ENCODE measurements around the gene BCAT1. TPM values are rescaled to one million over a fixed set of nuclear protein-coding genes. Genes with fewer than 3 reads are reported as not detected.

BCAT1 gene
- total and polyA plus RNA-seq, 2 experiments from 2014 or later, result 60.6 to 72.1 TPM

DNA sequence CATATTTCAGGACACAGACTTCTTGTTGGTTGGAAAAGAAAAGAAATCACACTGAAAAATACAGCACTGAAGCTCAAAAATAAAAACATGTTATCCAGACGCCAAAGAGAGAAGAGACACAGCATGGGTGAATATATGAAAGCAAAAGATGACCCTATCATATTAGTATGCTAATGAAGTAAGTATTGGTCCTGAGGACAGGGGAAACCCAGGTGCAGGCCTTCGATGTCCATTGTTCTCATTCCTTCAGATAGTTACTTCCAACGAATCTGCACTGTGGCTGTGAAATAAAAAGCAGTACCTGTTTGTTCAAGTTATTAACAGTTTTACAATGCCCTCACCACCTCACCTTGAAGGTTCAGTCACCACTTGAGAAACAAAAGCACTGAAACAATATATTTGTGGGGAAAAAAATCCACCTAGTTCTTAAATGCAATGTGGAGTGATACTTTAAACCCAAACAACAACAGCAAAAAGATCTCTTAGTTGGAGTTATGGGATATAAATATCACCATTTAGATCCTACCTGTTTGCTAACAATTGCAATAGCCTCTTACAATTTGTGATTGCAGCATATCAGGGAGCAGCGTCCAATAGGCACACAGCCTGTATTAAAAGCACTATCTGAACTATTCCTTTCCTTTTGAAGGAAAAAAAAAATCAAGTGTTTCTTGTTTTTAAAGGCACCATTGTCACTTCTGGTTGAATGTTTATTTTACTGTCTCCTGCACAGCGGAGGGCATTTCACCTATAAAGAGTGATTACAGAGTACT is 188.1 kb downstream of the BCAT1 start:
- H4K20me1 ChIP-seq (ENCODE audit: insufficient read depth), result no peaks in the 10 kb centered on the region
- H3K27me3 ChIP-seq (replicated peaks; ENCODE audit: insufficient read depth), result 0 out of 2 replicates have a peak, but pooled peaks cover 33% of the 10 kb centered on the region
- H3F3A ChIP-seq (ENCODE audit: insufficient read depth), result no peaks in the 10 kb centered on the region; the same call in 1 of the 2 replicates
- no peaks in the 10 kb centered on the region for H3K9me2 ChIP-seq (ENCODE audit: insufficient read depth)
- H3K9me3 ChIP-seq (ENCODE audit: low read depth), result no peaks in the 10 kb centered on the region
- H3K36me3 ChIP-seq (ENCODE audit: low read depth), result no peaks in the 10 kb centered on the region
- no peak overlapping the region for H3K27ac ChIP-seq
- no peak overlapping the region for H2AFZ ChIP-seq
- H3K4me3 ChIP-seq, result no peak overlapping the region
- no peaks in the 10 kb centered on the region for H3K4me1 ChIP-seq (ENCODE audit: insufficient read depth)
- DNase-seq, result no peak
- no peaks in the 10 kb centered on the region for H3K79me2 ChIP-seq (ENCODE audit: insufficient read depth)
- WGBS, 2 experiments (ENCODE audit: low coverage in 1 of 2, low lambda C conversion rate in 2 of 2, missing lambda C conversion rate in 2 of 2), result 43 to 57% methylated on average over 5 of the region's 5 CpGs
- no peak overlapping the region for H3K9ac ChIP-seq
- TF ChIP-seq EZH2phosphoT487 (IDR thresholded peaks at IDR 0.05; ENCODE audit: insufficient read depth, low read depth) (no peak), EZH2 (IDR thresholded peaks at IDR 0.05; ENCODE audit: insufficient read depth, poor library complexity, severe bottlenecking) (no peak)
- no peak overlapping the region for H3K4me2 ChIP-seq (ENCODE audit: unreplicated experiment)
- in situ Hi-C loops (cut with MboI), result no loop called here

- peaks cover 5% of the 10 kb centered on the region for H3F3A ChIP-seq (ENCODE audit: insufficient read depth)
- TF ChIP-seq EZH2 (IDR thresholded peaks at IDR 0.05; ENCODE audit: insufficient read depth, poor library complexity, severe bottlenecking) (no peak), EZH2phosphoT487 (IDR thresholded peaks at IDR 0.05; ENCODE audit: insufficient read depth, low read depth) (no peak)
- H3K4me3 ChIP-seq, result no peak overlapping the region
- no peak for DNase-seq
- H3K9me2 ChIP-seq (ENCODE audit: insufficient read depth), result no peaks in the 10 kb centered on the region
- no peaks in the 10 kb centered on the region for H3K9me3 ChIP-seq (ENCODE audit: low read depth)
- H3K9ac ChIP-seq, result no peak overlapping the region
- H3K4me1 ChIP-seq (ENCODE audit: insufficient read depth), result peaks cover 5% of the 10 kb centered on the region; the same call in 1 of the 2 replicates
- 64 to 76% methylated on average over 1 of the region's 1 CpG for WGBS, 2 experiments (ENCODE audit: low coverage in 1 of 2, low lambda C conversion rate in 2 of 2, missing lambda C conversion rate in 2 of 2)
- no peaks in the 10 kb centered on the region for H4K20me1 ChIP-seq (ENCODE audit: insufficient read depth)
- no peak overlapping the region for H2AFZ ChIP-seq
- in situ Hi-C loops (cut with MboI), result no loop called here
- H3K79me2 ChIP-seq (ENCODE audit: insufficient read depth), result no peaks in the 10 kb centered on the region
- H3K27ac ChIP-seq, result no peak overlapping the region
- H3K4me2 ChIP-seq (ENCODE audit: unreplicated experiment), result no peak overlapping the region
- no peaks in the 10 kb centered on the region for H3K36me3 ChIP-seq (ENCODE audit: low read depth)
- H3K27me3 ChIP-seq (replicated peaks; ENCODE audit: insufficient read depth), result 0 out of 2 replicates have a peak, but pooled peaks cover 28% of the 10 kb centered on the region
These were observed 188.7 kb downstream of the BCAT1 start for GRCh38 chr12:24760162-24760561.

Other genes with a start within 250 kb of the BCAT1 start
- gene DNAI7, start 246.1 kb upstream of the BCAT1 start, total RNA-seq (2014; rRNA removed; shearing (Covaris generic)), result not detected in 2 replicates
- gene DNAI7, start 246.1 kb upstream of the BCAT1 start, polyA plus RNA-seq (2016; fragmentation: Nextera tagmentation; extraction: Ambion mirVana), result 0.25 TPM in 1 of 2 replicates, not detected in the other
- 10.7 and 23.3 TPM in 2 replicates for gene ETFRF1, start 246.1 kb upstream of the BCAT1 start, total RNA-seq (2014; rRNA removed; shearing (Covaris generic))
- 33.7 and 39.3 TPM in 2 replicates for gene ETFRF1, start 246.1 kb upstream of the BCAT1 start, polyA plus RNA-seq (2016; fragmentation: Nextera tagmentation; extraction: Ambion mirVana)

All from GM23248 (cell line).